ENCODE data around the gene FHOD3. TPM values are rescaled to one million over a fixed set of nuclear protein-coding genes. Genes with fewer than 3 reads are reported as not detected.

FHOD3 gene
- total RNA-seq, 1 experiment from 2014 or later: 22.7 TPM

DNA sequence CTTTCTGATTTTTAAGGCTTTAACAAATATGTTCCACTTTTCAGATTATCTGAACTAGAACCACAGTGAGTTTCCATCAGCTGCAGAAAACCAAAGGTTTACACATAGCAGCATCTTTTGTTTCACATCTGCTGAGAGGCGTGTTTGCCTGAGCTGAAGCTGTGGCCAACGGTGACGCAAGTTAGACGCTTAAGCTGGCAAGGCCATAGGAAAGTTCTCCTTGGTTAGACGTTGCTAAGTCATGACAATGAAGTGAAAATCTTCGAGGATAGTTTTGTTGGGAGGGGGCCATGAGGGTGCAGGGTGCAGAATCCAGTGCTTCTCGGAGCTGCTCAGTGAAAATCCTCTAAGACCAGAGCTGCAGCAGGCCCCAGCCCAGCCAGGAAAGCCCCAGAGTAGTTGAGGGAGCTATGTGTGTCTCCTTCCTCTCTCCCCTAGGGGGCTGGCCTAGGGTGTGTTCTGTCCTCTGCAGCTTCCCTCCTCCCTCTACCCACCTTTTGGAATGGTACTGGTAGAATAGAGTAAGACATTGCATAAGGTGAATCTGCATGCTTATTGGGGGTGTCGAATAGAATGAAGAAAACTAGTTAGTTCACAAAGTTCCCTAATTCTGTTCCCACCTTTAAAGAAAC, 105.4 kb downstream of the FHOD3 start:
- Histone ChIP-seq H3K36me3 (ENCODE audit: control insufficient read depth, insufficient read depth, low read length) (no peaks in the 10 kb centered on the region), H3K4me1 (ENCODE audit: control insufficient read depth, insufficient read depth, low read length) (no peaks in the 10 kb centered on the region), H3K9me3 (ENCODE audit: control insufficient read depth, insufficient read depth, low read depth, low read length) (no peaks in the 10 kb centered on the region), H3K27ac (ENCODE audit: low read length) (no peak overlapping the region), H3K4me3 (ENCODE audit: low read depth in 2 of 2, low read length in 2 of 2) (no peak overlapping the region), H3K27me3 (ENCODE audit: control insufficient read depth, insufficient read depth, low read length) (no peaks in the 10 kb centered on the region)
- no TSS peak for BruUV-seq (replicated peaks)
- TF ChIP-seq CTCF (IDR thresholded peaks at IDR 0.05) (peak; percentile 3; the same call in 1 of the 2 replicates), SIN3A (IDR thresholded peaks at IDR 0.05; ENCODE audit: borderline replicate concordance, insufficient read depth, low read depth, low read length) (no peak)
- in situ Hi-C loops (cut with HindIII; ENCODE audit: low pct_unique_long_range_greater_than_20kb, low sequenced_read_pairs): no loop called here
- intact Hi-C loops (cut with micrococcal nuclease; ENCODE audit: unreplicated experiment): no loop called here
- DNase-seq (ENCODE audit: low read depth, low spot score): no peak
- POLR2A ChIA-PET: no interaction called here
- CTCF ChIA-PET: interaction anchor here (0.5 kb wide), 1 partner anchor 177 kb away, joined by 5 read pairs; no protein-coding TSS in a partner anchor
- ATAC-seq: no peak

- H3K27me3 ChIP-seq (ENCODE audit: control insufficient read depth, insufficient read depth, low read length): no peaks in the 10 kb centered on the region
- intact Hi-C loops (cut with micrococcal nuclease; ENCODE audit: unreplicated experiment): no loop called here
- TF ChIP-seq SIN3A (IDR thresholded peaks at IDR 0.05; ENCODE audit: borderline replicate concordance, insufficient read depth, low read depth, low read length): no peak
- TF ChIP-seq TCF7L2 (IDR thresholded peaks at IDR 0.05; ENCODE audit: low read depth, low read length): no peak
- no peak for TF ChIP-seq POLR2AphosphoS5 (IDR thresholded peaks at IDR 0.05; ENCODE audit: low read depth, low read length)
- no peak for TF ChIP-seq CTCF (IDR thresholded peaks at IDR 0.05)
- TF ChIP-seq, protein P1, sequence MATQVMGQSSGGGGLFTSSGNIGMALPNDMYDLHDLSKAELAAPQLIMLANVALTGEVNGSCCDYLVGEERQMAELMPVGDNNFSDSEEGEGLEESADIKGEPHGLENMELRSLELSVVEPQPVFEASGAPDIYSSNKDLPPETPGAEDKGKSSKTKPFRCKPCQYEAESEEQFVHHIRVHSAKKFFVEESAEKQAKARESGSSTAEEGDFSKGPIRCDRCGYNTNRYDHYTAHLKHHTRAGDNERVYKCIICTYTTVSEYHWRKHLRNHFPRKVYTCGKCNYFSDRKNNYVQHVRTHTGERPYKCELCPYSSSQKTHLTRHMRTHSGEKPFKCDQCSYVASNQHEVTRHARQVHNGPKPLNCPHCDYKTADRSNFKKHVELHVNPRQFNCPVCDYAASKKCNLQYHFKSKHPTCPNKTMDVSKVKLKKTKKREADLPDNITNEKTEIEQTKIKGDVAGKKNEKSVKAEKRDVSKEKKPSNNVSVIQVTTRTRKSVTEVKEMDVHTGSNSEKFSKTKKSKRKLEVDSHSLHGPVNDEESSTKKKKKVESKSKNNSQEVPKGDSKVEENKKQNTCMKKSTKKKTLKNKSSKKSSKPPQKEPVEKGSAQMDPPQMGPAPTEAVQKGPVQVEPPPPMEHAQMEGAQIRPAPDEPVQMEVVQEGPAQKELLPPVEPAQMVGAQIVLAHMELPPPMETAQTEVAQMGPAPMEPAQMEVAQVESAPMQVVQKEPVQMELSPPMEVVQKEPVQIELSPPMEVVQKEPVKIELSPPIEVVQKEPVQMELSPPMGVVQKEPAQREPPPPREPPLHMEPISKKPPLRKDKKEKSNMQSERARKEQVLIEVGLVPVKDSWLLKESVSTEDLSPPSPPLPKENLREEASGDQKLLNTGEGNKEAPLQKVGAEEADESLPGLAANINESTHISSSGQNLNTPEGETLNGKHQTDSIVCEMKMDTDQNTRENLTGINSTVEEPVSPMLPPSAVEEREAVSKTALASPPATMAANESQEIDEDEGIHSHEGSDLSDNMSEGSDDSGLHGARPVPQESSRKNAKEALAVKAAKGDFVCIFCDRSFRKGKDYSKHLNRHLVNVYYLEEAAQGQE (IDR thresholded peaks at IDR 0.05; ENCODE audit: insufficient read depth in 1 of 2, low read depth in 2 of 2, low read length in 1 of 2): no peak
- no peaks in the 10 kb centered on the region for H3K4me1 ChIP-seq (ENCODE audit: control insufficient read depth, insufficient read depth, low read length)
- in situ Hi-C loops (cut with HindIII; ENCODE audit: low pct_unique_long_range_greater_than_20kb, low sequenced_read_pairs): no loop called here
- H3K9me3 ChIP-seq (ENCODE audit: control insufficient read depth, insufficient read depth, low read depth, low read length): no peaks in the 10 kb centered on the region
- H3K36me3 ChIP-seq (ENCODE audit: control insufficient read depth, insufficient read depth, low read length): no peaks in the 10 kb centered on the region
- ChIA-PET CTCF (no interaction called here), POLR2A (no interaction called here)
- no peak for DNase-seq (ENCODE audit: low read depth, low spot score)
- no TSS peak for BruUV-seq (replicated peaks)
- H3K27ac ChIP-seq (ENCODE audit: low read length): no peak overlapping the region
- H3K4me3 ChIP-seq (ENCODE audit: low read depth in 2 of 2, low read length in 2 of 2): no peak overlapping the region
- no peak for ATAC-seq
These were observed 106.6 kb downstream of the FHOD3 start for GRCh38 chr18:36403896-36404820.

Measured in Panc1 (cell line).